ENCODE measurements around the gene AFF1.

The AFF1 gene

GRCh38 chr4:86950831-86951525, 16.2 kb downstream of the AFF1 start:
- no peak for DNase-seq

GRCh38 chr4:86955888-86956451, 21.2 kb downstream of the AFF1 start:
- no peak for DNase-seq

DNA sequence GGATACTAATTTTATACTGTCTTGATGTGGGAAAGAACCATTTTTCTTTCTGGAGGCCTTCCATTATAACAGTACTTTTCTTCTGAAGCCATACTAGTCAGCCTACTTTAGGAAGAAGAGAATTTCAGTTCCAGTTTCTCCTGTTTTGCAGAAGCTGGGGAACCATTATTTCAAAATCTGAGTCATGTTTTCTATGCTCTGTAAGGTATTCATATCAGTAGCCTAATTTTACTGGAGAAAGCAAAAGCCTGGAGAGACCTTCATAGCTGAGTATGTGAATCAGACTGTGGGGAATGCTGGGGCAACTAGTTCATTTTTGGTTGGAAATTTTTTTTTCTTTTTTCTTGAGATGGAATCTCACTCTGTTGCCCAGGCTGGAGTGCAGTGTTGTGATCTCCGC, 22.4 kb downstream of the AFF1 start:
- DNase-seq, result no peak

DNA sequence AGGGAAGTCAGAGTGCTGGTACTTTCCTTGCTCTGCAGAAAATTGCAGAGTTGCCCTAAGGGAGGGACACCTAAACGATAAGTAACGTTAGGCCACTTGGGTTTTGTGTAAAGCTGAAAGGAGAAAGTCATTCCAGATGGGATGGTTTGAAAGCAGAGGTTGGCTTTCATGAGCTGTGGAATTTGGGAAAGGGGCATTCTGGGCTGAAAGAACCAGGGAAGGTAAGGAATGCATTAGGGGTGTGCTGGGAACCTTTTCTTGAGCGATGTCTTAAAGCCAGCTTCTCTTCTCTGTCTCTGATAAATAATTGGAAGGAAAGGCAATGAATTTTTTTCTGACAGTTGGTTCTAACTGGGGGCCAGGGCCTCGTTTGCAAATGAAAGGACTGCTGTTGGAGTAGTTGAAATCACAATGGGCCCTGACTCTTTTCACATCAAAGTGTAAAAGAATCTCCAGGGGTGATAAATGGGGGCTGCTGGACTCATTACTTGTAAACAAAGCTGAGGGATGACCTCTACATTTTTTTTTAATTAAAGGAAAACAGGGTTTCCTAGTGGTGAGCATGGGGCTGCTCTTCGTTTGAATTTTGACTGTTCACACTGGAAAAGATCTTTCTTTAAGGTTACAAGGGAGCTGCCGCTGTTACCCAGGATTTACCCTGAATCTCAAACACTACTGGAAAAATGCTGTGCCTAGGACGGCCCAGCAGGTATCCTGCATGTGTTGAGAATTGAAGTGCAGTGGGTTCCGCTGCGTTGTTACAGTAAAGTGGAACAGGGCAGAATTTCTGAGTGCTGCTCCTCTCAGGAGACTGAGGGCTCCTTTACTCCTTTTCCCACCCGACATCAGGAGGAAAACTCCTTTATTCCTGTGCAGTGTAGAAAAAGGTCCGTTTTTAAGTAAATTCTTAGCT, 25.0 kb downstream of the AFF1 start:
- DNase-seq, result peak in 1 of 2 experiments; percentile 45

DNA sequence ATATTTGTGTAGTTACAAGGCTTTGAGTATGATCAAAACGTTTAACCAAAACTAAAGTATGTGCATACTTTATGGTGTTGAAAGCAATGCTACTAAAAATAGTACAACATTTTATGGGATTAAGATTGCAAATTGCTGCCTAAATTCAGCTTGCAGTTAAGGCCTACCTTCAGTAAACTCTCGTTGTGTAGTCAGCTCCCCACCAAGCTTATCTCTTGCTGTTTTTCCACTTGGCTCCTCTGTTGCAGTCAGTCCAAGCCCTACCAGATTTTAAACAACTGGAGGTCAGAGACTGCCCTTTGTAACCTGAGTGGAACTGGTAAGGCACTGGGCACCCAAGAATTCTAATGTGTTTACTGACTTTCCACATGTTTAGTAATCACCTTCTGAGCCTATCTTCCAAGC, 25.7 kb downstream of the AFF1 start:
- DNase-seq, result no peak

DNA sequence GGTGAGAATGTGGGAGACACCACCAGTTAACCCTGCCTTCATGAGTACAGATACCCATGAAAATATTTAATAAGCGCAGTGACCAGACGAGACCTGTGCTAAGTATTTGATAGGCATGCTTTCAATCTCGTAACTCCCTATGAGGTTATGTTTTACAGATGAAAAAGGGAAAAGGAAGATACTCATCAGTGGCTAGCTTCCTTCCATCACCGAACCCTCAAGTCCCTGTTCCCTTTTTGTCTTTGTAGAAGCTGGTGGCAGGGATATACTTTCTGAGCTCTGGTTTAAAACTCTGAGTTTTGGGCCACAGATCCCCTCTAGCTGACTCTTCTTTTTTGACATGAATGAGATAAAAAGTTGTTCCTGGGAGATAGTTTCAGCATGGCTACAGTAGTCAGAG, 26.3 kb downstream of the AFF1 start:
- no peak for DNase-seq

DNA sequence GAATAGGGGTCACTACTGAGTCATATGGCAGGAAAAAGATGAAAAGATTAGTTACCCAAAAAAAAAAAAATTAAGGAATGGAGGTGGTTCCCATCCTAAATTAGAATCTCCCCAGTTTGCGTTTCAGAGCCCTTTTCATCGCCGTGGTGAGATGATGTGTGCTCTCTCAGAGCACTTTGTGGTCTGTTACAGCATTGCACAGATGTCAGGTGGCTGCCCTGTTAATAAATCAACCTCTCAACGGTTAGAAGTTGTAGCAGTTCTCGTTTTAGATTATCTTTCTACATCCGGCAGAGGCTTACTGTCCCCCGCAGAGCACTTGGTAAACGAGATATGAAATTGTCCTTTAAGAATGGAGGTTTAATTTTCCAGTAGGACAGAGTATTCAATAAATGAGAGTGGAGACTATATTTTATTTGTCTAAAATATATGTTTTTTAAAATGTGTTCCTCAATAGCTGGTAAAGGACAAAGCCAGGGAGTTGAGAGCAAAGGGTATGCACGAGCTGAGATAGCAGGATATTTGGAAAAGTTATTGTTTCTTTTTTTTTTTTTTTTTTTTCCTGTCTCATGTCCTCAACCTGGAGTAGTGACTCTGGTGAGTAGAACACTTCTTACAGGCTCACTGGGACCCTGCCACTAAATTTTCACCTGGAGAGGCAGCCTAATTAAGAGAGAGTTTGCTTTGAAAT, 26.9 kb downstream of the AFF1 start:
- DNase-seq, result peak; percentile 74 to 75

DNA sequence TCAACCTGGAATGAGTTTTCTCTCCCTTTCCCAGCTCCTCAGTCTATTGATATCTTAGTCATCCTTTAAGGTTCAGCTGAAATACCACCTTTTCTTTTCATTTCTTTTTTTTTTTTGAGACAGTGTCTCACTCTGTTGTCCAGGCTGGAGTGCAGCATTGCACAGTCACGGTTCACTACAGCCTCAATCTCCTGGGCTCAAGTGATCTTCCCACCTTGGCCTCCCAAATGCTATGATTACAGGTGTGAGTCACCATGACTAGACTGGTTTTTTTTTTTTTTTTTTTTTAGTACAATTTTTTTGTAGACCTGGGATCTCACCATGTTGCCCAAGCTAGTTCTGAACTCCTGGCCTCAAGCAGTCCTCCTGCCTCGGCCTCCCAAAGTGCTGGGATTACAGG, 28.9 kb downstream of the AFF1 start:
- DNase-seq, result no peak

DNA sequence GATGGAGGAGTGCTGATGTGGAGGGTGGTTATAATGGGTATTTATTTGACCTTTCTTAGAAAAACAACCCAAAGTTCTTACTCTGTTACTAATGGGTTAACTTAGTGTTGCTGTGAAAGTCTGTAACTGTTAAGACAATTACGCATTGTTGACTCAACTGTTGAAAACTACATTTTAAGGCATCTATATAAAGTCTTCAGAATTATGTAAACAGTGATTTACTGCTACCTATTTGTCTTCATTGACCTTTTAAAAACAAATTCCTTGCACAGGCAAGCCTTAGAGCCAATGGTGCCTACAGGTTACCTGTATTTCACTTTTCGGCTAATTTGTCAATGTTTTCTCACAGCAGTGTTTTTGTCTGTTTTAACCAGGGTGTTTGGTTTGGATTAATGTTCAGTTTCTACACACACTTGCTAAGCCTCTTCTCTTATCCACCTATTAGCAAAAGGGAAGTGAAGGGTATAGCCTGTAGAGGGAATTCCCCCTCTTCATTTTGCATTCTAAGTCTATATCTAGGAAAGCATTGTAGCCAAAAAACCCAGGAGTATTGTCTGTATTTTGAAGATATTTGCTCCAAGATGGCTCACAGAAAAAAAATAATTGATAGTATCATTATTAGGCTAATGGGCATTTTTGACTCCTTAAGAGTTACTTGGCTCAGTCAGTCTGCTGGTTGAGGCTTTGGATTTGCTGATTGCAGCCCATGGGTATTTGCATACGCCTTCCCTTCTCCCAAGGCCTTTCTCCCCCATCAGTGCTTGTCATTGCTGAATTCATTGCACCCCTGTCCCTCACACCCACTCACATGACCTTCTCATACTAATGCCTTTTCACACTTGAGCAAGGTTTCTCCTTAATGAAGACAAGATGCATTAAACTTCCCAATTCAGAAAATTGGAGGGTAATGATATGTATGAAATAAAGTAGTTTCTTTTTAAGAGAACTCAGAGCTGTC, 30.5 kb downstream of the AFF1 start:
- DNase-seq, result no peak

- no peak for DNase-seq
These were observed 32.3 kb downstream of the AFF1 start for GRCh38 chr4:86967073-86967472.

GRCh38 chr4:86967798-86968197, 33.0 kb downstream of the AFF1 start:
- no peak for DNase-seq

DNA sequence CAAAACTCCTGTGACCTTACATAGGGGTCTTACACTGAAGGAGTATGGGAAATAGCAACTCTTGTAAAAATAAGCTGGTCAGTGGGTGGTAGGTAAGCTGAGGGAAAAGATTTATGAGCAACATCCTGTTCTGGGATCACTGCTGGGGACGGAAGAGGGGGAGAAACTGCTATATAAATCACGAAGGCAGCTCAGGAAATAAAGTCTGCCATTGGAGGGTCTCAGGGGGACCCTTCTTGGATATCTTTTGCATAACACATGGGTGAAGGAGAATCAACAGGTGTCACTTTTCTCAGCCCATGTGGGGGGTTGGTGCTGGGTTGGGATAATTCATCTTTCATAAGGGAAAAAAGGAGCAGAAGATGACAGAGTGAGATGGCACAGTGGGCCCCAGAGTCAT, 33.7 kb downstream of the AFF1 start:
- DNase-seq, result no peak

DNA sequence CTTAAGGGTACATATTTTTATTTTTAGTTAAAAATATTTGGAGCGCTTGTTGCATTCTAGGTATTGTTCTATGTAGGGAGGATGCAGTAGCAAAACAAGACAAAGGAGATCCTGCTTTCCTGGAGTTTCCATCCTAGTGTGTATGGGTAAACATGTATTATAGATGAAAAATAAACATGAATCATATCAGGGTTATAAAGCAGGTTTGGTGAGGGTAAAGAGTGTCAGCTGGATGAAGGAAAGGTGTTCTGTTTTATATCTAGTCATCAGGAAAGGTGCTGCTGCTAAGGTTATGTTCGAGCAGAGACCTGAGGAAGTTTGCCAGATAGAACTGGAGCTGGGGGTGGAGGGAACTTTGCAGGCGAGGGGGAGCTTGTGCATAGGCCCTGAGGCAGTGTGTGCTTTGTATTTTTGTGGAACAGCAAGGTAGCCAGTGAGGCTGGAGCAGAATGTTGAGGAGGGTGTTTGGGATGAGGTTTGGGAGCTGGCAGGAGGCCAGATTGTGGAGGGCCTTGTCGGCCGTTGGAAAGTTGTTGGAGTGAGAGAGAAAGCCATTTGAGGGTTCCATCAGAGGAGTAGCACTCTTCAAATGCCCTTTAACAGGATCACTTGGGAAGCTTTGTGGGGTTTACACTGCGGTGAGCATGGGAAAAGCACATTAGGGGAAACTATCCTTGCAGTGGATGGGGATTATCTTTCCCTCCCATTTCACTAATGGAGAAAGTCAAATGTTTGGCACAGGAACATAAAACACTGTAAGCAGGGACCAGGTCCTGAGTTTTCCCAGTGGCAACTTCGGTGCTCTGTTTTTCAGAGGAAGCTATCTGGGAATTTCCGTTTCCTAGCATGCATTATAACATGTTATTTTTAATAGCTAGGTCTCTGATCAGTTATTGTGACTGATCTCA, 35.9 kb downstream of the AFF1 start:
- DNase-seq, result peak; percentile 67 to 73

GRCh38 chr4:86971355-86971683, 36.5 kb downstream of the AFF1 start:
- no peak for DNase-seq

DNA sequence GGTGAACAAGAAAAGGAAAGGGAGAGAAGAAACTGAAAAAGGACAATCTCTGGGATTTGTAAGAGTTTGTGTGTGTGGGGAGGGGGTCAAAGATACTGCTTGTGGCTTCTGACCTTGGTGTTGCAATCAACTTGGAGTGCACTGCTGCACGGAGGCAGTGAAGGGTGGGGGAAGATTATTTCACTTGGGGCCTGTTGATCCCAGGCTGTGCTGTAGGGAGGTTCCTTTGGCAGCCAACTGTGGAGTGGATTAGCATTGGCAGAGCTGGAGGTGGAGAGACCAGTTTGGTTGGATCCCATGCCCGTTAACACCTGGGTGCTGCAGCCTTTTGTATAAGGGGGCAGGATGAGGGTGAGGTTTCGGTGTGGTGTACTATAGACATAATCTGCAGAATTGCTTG, 38.2 kb downstream of the AFF1 start:
- no peak for DNase-seq

DNA sequence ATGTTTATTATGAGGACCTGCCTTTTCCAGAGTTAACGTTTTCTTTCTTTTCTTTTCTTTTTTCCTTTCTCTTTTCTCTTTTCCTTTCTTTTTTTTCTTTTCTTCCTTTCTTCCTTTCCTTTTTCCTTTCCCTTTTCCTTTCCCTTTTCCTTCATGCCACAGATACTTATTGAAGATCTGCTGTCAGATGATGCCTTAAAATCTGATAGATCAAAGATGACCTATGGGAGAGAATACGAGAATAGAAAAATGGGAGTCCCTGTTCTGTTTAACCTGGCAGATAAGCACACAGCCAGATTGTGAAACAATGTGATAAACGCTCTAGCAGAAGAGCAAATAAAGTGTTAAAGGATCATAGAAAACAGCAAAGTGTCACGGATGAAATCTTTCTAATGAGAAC, 38.9 kb downstream of the AFF1 start:
- DNase-seq, result no peak

GRCh38 chr4:86974551-86974994, 39.8 kb downstream of the AFF1 start:
- DNase-seq, result no peak

GRCh38 chr4:86975927-86976326, 41.1 kb downstream of the AFF1 start:
- DNase-seq, result no peak

DNA sequence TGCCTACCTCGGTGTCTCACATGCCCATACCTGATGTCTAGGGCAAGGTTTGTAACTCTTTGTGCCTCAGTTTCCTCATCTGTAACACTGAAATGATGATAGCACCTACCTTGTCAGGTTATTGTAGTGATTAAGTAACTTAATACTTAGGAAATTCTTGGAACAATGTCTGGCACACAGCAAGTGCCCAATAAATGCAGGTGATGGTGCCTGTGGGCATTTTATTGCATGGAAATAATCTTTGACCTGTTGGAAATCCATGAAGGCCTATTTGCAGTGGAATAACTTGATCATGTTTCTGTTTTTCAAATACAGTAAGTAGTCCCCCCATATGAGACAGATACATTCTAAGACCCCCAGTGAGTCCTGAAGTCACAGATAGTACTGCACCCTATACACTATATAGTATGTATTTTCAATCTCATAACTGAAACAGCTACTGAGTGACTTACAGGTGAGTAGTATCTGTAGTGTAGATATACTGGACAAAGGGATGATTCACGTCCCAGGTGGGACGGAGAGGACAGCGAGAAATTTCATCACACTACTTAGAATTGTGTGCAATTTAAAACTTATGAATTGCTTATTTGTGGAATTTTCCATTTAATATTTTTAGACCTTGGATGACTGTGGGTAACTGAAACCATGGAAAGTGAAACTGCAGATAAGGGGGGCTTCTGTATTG, 42.1 kb downstream of the AFF1 start:
- no peak for DNase-seq

- no peak for DNase-seq
These were observed 42.9 kb downstream of the AFF1 start for GRCh38 chr4:86977621-86978184.
